K562 (cell line): ENCODE measurements around the gene WDR1. TPM values are rescaled to one million over a fixed set of nuclear protein-coding genes. Genes with fewer than 3 reads are reported as not detected.

Experiments
- ATF1 ChIP-seq, 2 experiments: fragments of 450-650 bp in 1 of 2; IDR thresholded peaks; 2 replicates each; pipeline ENCODE4 v1.6.1; 2016; ENCODE audit warnings: missing compliant biosample characterization in 1 of 2, missing genetic modification characterization in 1 of 2
- BACH1 ChIP-seq: fragments of 200-800 bp; sonication (Bioruptor generic); IDR thresholded peaks from 2 replicates; pipeline ENCODE4 v1.6.1; 2016; ENCODE audit warnings: missing genetic modification characterization, missing compliant biosample characterization
- BCOR ChIP-seq: fragments of 450-650 bp; IDR thresholded peaks from 2 replicates; pipeline ENCODE4 v1.6.1; 2016
- BHLHE40 ChIP-seq: IDR thresholded peaks from 2 replicates; pipeline ENCODE4 v1.6.1; 2011; ENCODE audit warnings: low read length, improper control_type of control experiment
- CREB3L1 ChIP-seq: fragments of 450-650 bp; IDR thresholded peaks from 2 replicates; pipeline ENCODE4 v1.6.1; 2014; ENCODE audit warnings: low read depth, mild to moderate bottlenecking, moderate library complexity, borderline replicate concordance
- DMBX1 ChIP-seq: fragments of 250-450 bp; sonication (Bioruptor Pico); IDR thresholded peaks from 2 replicates; pipeline ENCODE4 v1.8.0; 2022; ENCODE audit warnings: inconsistent platforms, mild to moderate bottlenecking, moderate library complexity, borderline replicate concordance
- ELF1 ChIP-seq: fragments of 200-800 bp; sonication (Bioruptor generic); IDR thresholded peaks from 2 replicates; pipeline ENCODE4 v1.6.1; 2016; ENCODE audit warnings: missing genetic modification characterization, missing compliant biosample characterization
- EWSR1 ChIP-seq: fragments of 450-650 bp; IDR thresholded peaks from 2 replicates; pipeline ENCODE4 v1.6.1; 2018; ENCODE audit warnings: borderline replicate concordance, mild to moderate bottlenecking, low read depth, moderate library complexity; ENCODE audit not compliant: partially characterized antibody
- KDM1A ChIP-seq, 2 experiments: fragments of 450-650 bp; IDR thresholded peaks; 2 replicates each; pipeline ENCODE4 v1.6.1; 2016; ENCODE audit warnings: mild to moderate bottlenecking in 2 of 2
- MEF2A ChIP-seq: IDR thresholded peaks from 2 replicates; pipeline ENCODE4 v1.6.1; 2011; ENCODE audit warnings: low read depth, mild to moderate bottlenecking, low read length, moderate library complexity; ENCODE audit not compliant: control insufficient read depth
- MTA3 ChIP-seq: fragments of 450-650 bp; formaldehyde crosslinking; IDR thresholded peaks from 2 replicates; pipeline ENCODE4 v1.6.1; 2017; ENCODE audit warnings: mild to moderate bottlenecking, borderline replicate concordance
- NKRF ChIP-seq: fragments of 450-650 bp; IDR thresholded peaks from 2 replicates; pipeline ENCODE4 v1.6.1; 2016; ENCODE audit warnings: borderline replicate concordance
- PTBP1 ChIP-seq: fragments of 200-400 bp; formaldehyde crosslinking; IDR thresholded peaks from 2 replicates; pipeline ENCODE4 v1.6.1; 2017; ENCODE audit warnings: low read depth, low read length
- PTTG1 ChIP-seq: fragments of 450-650 bp; IDR thresholded peaks from 2 replicates; pipeline ENCODE4 v1.6.1; 2016; ENCODE audit warnings: low read depth, mild to moderate bottlenecking, missing genetic modification characterization, missing compliant biosample characterization
- PYGO2 ChIP-seq: fragments of 450-650 bp; IDR thresholded peaks from 2 replicates; pipeline ENCODE4 v1.6.1; 2016; ENCODE audit warnings: mild to moderate bottlenecking, missing genetic modification characterization, moderate library complexity, missing compliant biosample characterization
- RAD21 ChIP-seq, 2 experiments: fragments of 250-450 bp in 1 of 2; fragments of 450-650 bp in 1 of 2; sonication (Bioruptor Pico) in 1 of 2; formaldehyde crosslinking in 1 of 2; IDR thresholded peaks in 1 of 2; conservative IDR thresholded peaks in 1 of 2; 2 replicates each; pipeline versions ENCODE4 v1.4.0 to v1.8.0; 2020 to 2022; ENCODE audit warnings: mild to moderate bottlenecking in 2 of 2, moderate library complexity in 1 of 2
- RAD51 ChIP-seq: fragments of 450-650 bp; IDR thresholded peaks from 2 replicates; pipeline ENCODE4 v1.7.1; 2016; ENCODE audit warnings: low read depth, mild to moderate bottlenecking, borderline replicate concordance
- ZBTB43 ChIP-seq: sonication (generic); formaldehyde crosslinking; IDR thresholded peaks from 2 replicates; pipeline ENCODE4 v1.8.0; 2023; ENCODE audit warnings: mild to moderate bottlenecking, missing genetic modification reagents
- ZFP91 ChIP-seq: sonication (generic); formaldehyde crosslinking; IDR thresholded peaks from 2 replicates; pipeline ENCODE4 v1.8.0; 2022; ENCODE audit warnings: mild to moderate bottlenecking, missing genetic modification reagents
- ZNF311 ChIP-seq: fragments of 250-450 bp; sonication (Bioruptor Pico); IDR thresholded peaks from 2 replicates; pipeline ENCODE4 v1.4.0; 2020; ENCODE audit warnings: mild to moderate bottlenecking, moderate library complexity
- ZNF444 ChIP-seq: fragments of 250-450 bp; sonication (Bioruptor Pico); IDR thresholded peaks from 2 replicates; pipeline ENCODE4 v1.4.0; 2020; ENCODE audit warnings: mild to moderate bottlenecking, moderate library complexity
- ZNF584 ChIP-seq: fragments of 200-800 bp; sonication (Bioruptor generic); IDR thresholded peaks from 2 replicates; pipeline ENCODE4 v1.6.1; 2016; ENCODE audit warnings: low read depth, mild to moderate bottlenecking, missing genetic modification characterization, missing compliant biosample characterization
- ZNF668 ChIP-seq: fragments of 250-450 bp; sonication (Bioruptor Pico); IDR thresholded peaks from 2 replicates; pipeline ENCODE4 v1.8.0; 2022; ENCODE audit warnings: mild to moderate bottlenecking, inconsistent platforms
- polyA plus RNA-seq, 8 experiments: library from polyadenylated mRNA; depleted of rRNA in 4 of 8; stranded (reverse) in 5 of 8; unstranded in 3 of 8; fragments of >200 nt; fragmentation: Nextera tagmentation in 2 of 8; fragmentation: Illumina TruSeq in 1 of 8; extraction: Ambion mirVana in 2 of 8; extraction: Trizol in 1 of 8; gene quantifications; 2 replicates each; pipeline versions ENCODE4 v1.2.1 to v1.2.3, GENCODE V29; 2011 to 2014; ENCODE audit warnings: inconsistent platforms in 1 of 8, missing spikeins in 1 of 8
- total RNA-seq, 7 experiments: library from RNA; depleted of rRNA in 6 of 7; stranded (reverse); fragments of >200 nt in 6 of 7; fragmentation: Illumina TruSeq in 2 of 7; extraction: Trizol in 2 of 7; gene quantifications; 2 replicates each; pipeline versions ENCODE4 v1.2.1 to v1.2.3, GENCODE V29; 2011 to 2021; ENCODE audit warnings: low replicate concordance in 1 of 7

Gene WDR1
- total and polyA plus RNA-seq, 9 of the 15 experiments (the other 6 are each of a cell fraction or from before 2014, with no cell fraction given), result 16.1 to 213 (median 125) TPM

GRCh38 chr4:10160281-10160856 is 43.8 kb upstream of the WDR1 start (continued):
- TF ChIP-seq ZFP91 (CRISPR knock-in tag) (no peak), CREB3L1 (no peak), BCOR (no peak), ZBTB43 (CRISPR knock-in tag) (no peak), NKRF (no peak), ZNF444 (CRISPR knock-in tag) (no peak), RAD51 (no peak), BHLHE40 (no peak), EWSR1 (no peak), ATF1 (CRISPR knock-in tag; IDR thresholded peaks at IDR 0.05) (no peak), ATF1 (tag; IDR thresholded peaks at IDR 0.05) (0 out of 2 replicates have a peak, but pooled peaks have one; percentile 29), ZNF584 (no peak), KDM1A (IDR thresholded peaks at IDR 0.05) (no peak), PTBP1 (no peak), ELF1 (no peak), PYGO2 (tag) (no peak), ZNF311 (CRISPR knock-in tag) (0 out of 2 replicates have a peak, but pooled peaks have one; percentile 19), ZNF668 (CRISPR knock-in tag) (no peak), DMBX1 (CRISPR knock-in tag) (0 out of 2 replicates have a peak, but pooled peaks have one; percentile 22), RAD21 (CRISPR knock-in tag; conservative IDR thresholded peaks at IDR 0.05 in 1 of 2, IDR thresholded peaks at IDR 0.05 in 1 of 2) (peak; percentile 74 to 85), MTA3 (no peak), PTTG1 (no peak), BACH1 (tag) (no peak), MEF2A (no peak)
